Fibroblast of lung (primary cell): ENCODE measurements around the gene MICU1. TPM values are rescaled to one million over a fixed set of nuclear protein-coding genes. Genes with fewer than 3 reads are reported as not detected.

ENCODE experiments used
- DNase-seq, 2 donors: peaks; one replicate each; pipeline versions ENCODE4 v3.0.0 to v3.0.0-alpha.2; 2010; ENCODE audit warnings: low read depth in 2 of 2
- H2AFZ ChIP-seq: 2 replicates; pipeline ENCODE4 v1.5.1; 2012; ENCODE audit warnings: low read length, control low read depth, inconsistent platforms
- H3K27ac ChIP-seq: 2 replicates; pipeline ENCODE4 v1.5.1; 2011; ENCODE audit warnings: low read length, control low read depth; ENCODE audit not compliant: insufficient read depth
- H3K27me3 ChIP-seq: 2 replicates; pipeline ENCODE4 v1.5.1; 2011; ENCODE audit warnings: mild to moderate bottlenecking, low read length; ENCODE audit not compliant: control insufficient read depth, insufficient read depth
- H3K36me3 ChIP-seq: 2 replicates; pipeline ENCODE4 v1.5.1; 2011; ENCODE audit warnings: low read length; ENCODE audit not compliant: control insufficient read depth, insufficient read depth
- H3K4me1 ChIP-seq: 2 replicates; pipeline ENCODE4 v1.5.1; 2011; ENCODE audit warnings: low read length; ENCODE audit not compliant: control insufficient read depth, insufficient read depth; ENCODE audit errors: extremely low read depth
- H3K4me2 ChIP-seq: 2 replicates; pipeline ENCODE4 v1.5.1; 2011; ENCODE audit warnings: low read length, control low read depth; ENCODE audit not compliant: insufficient read depth; ENCODE audit errors: extremely low read depth
- H3K4me3 ChIP-seq, 4 experiments: fragments of 200-600 bp in 1 of 4; sonication (generic) in 1 of 4; replicated peaks in 1 of 4; 2 replicates each; pipeline ENCODE4 v1.5.1; 2011 to 2016; ENCODE audit warnings: low read length in 4 of 4, low read depth in 3 of 4, mild to moderate bottlenecking in 3 of 4, control low read depth in 2 of 4, inconsistent platforms in 1 of 4, mixed read lengths in 1 of 4; ENCODE audit not compliant: insufficient read depth in 1 of 4; ENCODE audit errors: control extremely low read depth in 1 of 4
- H3K79me2 ChIP-seq: 2 replicates; pipeline ENCODE4 v1.5.1; 2012; ENCODE audit warnings: mild to moderate bottlenecking, low read length, inconsistent platforms; ENCODE audit not compliant: control insufficient read depth, insufficient read depth
- H3K9ac ChIP-seq: 2 replicates; pipeline ENCODE4 v1.5.1; 2011; ENCODE audit warnings: mild to moderate bottlenecking, low read length, control low read depth; ENCODE audit not compliant: insufficient read depth
- H3K9me3 ChIP-seq: 2 replicates; pipeline ENCODE4 v1.5.1; 2012; ENCODE audit warnings: low read depth, low read length; ENCODE audit not compliant: control insufficient read depth, insufficient read depth
- H4K20me1 ChIP-seq: 2 replicates; pipeline ENCODE4 v1.5.1; 2011; ENCODE audit warnings: low read length; ENCODE audit not compliant: control insufficient read depth, insufficient read depth; ENCODE audit errors: extremely low read depth
- CTCF ChIP-seq, 2 donors: IDR thresholded peaks in 1 of 2; conservative IDR thresholded peaks in 1 of 2; 1 replicate in 1 of 2; 2 replicates in 1 of 2; pipeline ENCODE4 v1.5.1; 2011 to 2012; ENCODE audit warnings: low read length in 2 of 2, control low read depth in 1 of 2, inconsistent platforms in 1 of 2, low read depth in 1 of 2, mild to moderate bottlenecking in 1 of 2
- EZH2 ChIP-seq: IDR thresholded peaks from 2 replicates; pipeline ENCODE4 v1.5.1; 2012; ENCODE audit warnings: low read length, control low read depth, mild to moderate bottlenecking; ENCODE audit errors: missing control alignments
- polyA plus RNA-seq, 2 donors: library from polyadenylated mRNA; depleted of rRNA in 1 of 2; stranded (reverse) in 1 of 2; unstranded in 1 of 2; fragments of >200 nt; gene quantifications; 2 replicates each; pipeline ENCODE4 v1.2.1, GENCODE V29; 2011 to 2012; ENCODE audit warnings: missing spikeins in 1 of 2
- total RNA-seq: library from RNA; depleted of rRNA; stranded (reverse); fragments of >200 nt; gene quantifications from 2 replicates; pipeline ENCODE4 v1.2.1, GENCODE V29; 2014

Gene MICU1
- total and polyA plus RNA-seq, 2 donors (not counting 1 experiment from before 2014, with no cell fraction given) = 83.2 to 83.3 TPM

GRCh38 chr10:72483471-72483870, 142.4 kb downstream of the MICU1 start:
- no peak overlapping the region for H3K27ac ChIP-seq
- no peaks in the 10 kb centered on the region for H4K20me1 ChIP-seq
- no peaks in the 10 kb centered on the region for H3K36me3 ChIP-seq
- DNase-seq = no peak
- no peaks in the 10 kb centered on the region for H3K9me3 ChIP-seq
- H3K4me2 ChIP-seq = no peak overlapping the region
- H3K4me3 ChIP-seq = no peak overlapping the region
- H2AFZ ChIP-seq = no peak overlapping the region
- no peaks in the 10 kb centered on the region for H3K79me2 ChIP-seq
- no peak overlapping the region for H3K9ac ChIP-seq
- H3K4me1 ChIP-seq = no peaks in the 10 kb centered on the region
- TF ChIP-seq EZH2 (no peak), CTCF (conservative IDR thresholded peaks at IDR 0.05 in 1 of 2, IDR thresholded peaks at IDR 0.05 in 1 of 2; ENCODE audit: low read depth in 1 of 2, low read length in 2 of 2) (no peak)
- H3K27me3 ChIP-seq = no peaks in the 10 kb centered on the region

- Histone ChIP-seq H3K4me1 (no peaks in the 10 kb centered on the region), H3K9me3 (no peaks in the 10 kb centered on the region), H4K20me1 (no peaks in the 10 kb centered on the region), H3K79me2 (no peaks in the 10 kb centered on the region), H3K36me3 (no peaks in the 10 kb centered on the region), H3K27me3 (no peaks in the 10 kb centered on the region), H3K4me3 (no peak overlapping the region), H2AFZ (no peak overlapping the region), H3K27ac (no peak overlapping the region), H3K4me2 (no peak overlapping the region), H3K9ac (no peak overlapping the region)
- DNase-seq = no peak
- TF ChIP-seq CTCF (conservative IDR thresholded peaks at IDR 0.05 in 1 of 2, IDR thresholded peaks at IDR 0.05 in 1 of 2; ENCODE audit: low read depth in 1 of 2, low read length in 2 of 2) (no peak), EZH2 (no peak)
These were observed 145.0 kb downstream of the MICU1 start for GRCh38 chr10:72480861-72481260.

GRCh38 chr10:72477463-72477862, 148.4 kb downstream of the MICU1 start:
- H3K27ac ChIP-seq = no peak overlapping the region
- H3K4me3 ChIP-seq = no peak overlapping the region
- H3K79me2 ChIP-seq = no peaks in the 10 kb centered on the region
- no peak for DNase-seq
- TF ChIP-seq CTCF (conservative IDR thresholded peaks at IDR 0.05 in 1 of 2, IDR thresholded peaks at IDR 0.05 in 1 of 2; ENCODE audit: low read depth in 1 of 2, low read length in 2 of 2) (no peak), EZH2 (no peak)
- H3K36me3 ChIP-seq = peaks cover 2% of the 10 kb centered on the region
- no peak overlapping the region for H3K4me2 ChIP-seq
- H3K27me3 ChIP-seq = no peaks in the 10 kb centered on the region
- no peaks in the 10 kb centered on the region for H4K20me1 ChIP-seq
- no peak overlapping the region for H3K9ac ChIP-seq
- H2AFZ ChIP-seq = no peak overlapping the region
- no peaks in the 10 kb centered on the region for H3K4me1 ChIP-seq
- H3K9me3 ChIP-seq = no peaks in the 10 kb centered on the region
